Suprapubic skin (tissue), 4 donors: ENCODE measurements around the gene ARMH1. TPM values are rescaled to one million over a fixed set of nuclear protein-coding genes. Genes with fewer than 3 reads are reported as not detected.
A peak's percentile ranks its signal among the peaks of the same experiment; 100 is the strongest.

Experiments used
- DNase-seq, 2 donors: peaks; one replicate each; pipeline ENCODE4 v3.0.0-alpha.2; 2019; ENCODE audit warnings: low spot score in 2 of 2
- H3K27ac ChIP-seq: fragments of 200-600 bp; sonication (generic); one replicate; pipeline ENCODE4 v1.5.1; 2019
- H3K27me3 ChIP-seq: fragments of 200-600 bp; sonication (generic); one replicate; pipeline ENCODE4 v1.5.1; 2019
- H3K36me3 ChIP-seq: fragments of 200-600 bp; sonication (generic); one replicate; pipeline ENCODE4 v1.5.1; 2019
- H3K4me1 ChIP-seq: fragments of 200-600 bp; sonication (generic); one replicate; pipeline ENCODE4 v1.5.1; 2019
- H3K4me3 ChIP-seq: fragments of 200-600 bp; sonication (generic); one replicate; pipeline ENCODE4 v1.5.1; 2019; ENCODE audit warnings: mild to moderate bottlenecking
- H3K9me3 ChIP-seq: fragments of 200-600 bp; sonication (generic); one replicate; pipeline ENCODE4 v1.5.1; 2019
- CTCF ChIP-seq, 2 donors: fragments of 200-600 bp in 1 of 2; fragments of 450-650 bp in 1 of 2; sonication (generic) in 1 of 2; IDR thresholded peaks; one replicate each; pipeline ENCODE4 v1.5.1; 2016 to 2019; ENCODE audit warnings: antibody characterized with exemption in 2 of 2, mild to moderate bottlenecking in 1 of 2, moderate library complexity in 1 of 2
- EP300 ChIP-seq: sonication (generic); formaldehyde crosslinking; IDR thresholded peaks from one replicate; pipeline ENCODE4 v1.6.1; 2017; ENCODE audit warnings: antibody characterized with exemption
- POLR2A ChIP-seq, 2 donors: fragments of 450-650 bp; IDR thresholded peaks; one replicate each; pipeline ENCODE4 v1.6.1; 2017; ENCODE audit warnings: antibody characterized with exemption in 2 of 2, mild to moderate bottlenecking in 2 of 2, moderate library complexity in 2 of 2
- POLR2AphosphoS5 ChIP-seq, 3 donors: sonication (generic); formaldehyde crosslinking; IDR thresholded peaks; one replicate each; pipeline ENCODE4 v1.6.1; 2017; ENCODE audit warnings: antibody characterized with exemption in 3 of 3
- WGBS: methylation state at CpG from one replicate; pipeline ENCODE4 v1.1.5; 2018; 5-methylcytosine and 5-hydroxymethylcytosine counted together
- total RNA-seq, 4 donors: library from RNA; depleted of rRNA; stranded (reverse); fragments of >200 nt; gene quantifications; one replicate each; pipeline ENCODE4 v1.1.0, GENCODE V29; 2016

ARMH1 gene
- total RNA-seq, 4 donors from 2014 or later, result 0.80 to 5.0 (median 1.4) TPM

- DNase-seq, result no peak
- 89% methylated on average over 7 of the region's 7 CpGs for WGBS
- H3K27ac ChIP-seq, result no peak overlapping the region
- no peaks in the 10 kb centered on the region for H3K27me3 ChIP-seq
- peaks cover 47% of the 10 kb centered on the region for H3K4me1 ChIP-seq
- peak overlapping the region; percentile 72 for H3K4me3 ChIP-seq
- H3K9me3 ChIP-seq, result no peaks in the 10 kb centered on the region
- no peak for TF ChIP-seq EP300
- TF ChIP-seq POLR2AphosphoS5 (IDR thresholded peaks at IDR 0.05), result no peak
- no peak for TF ChIP-seq POLR2A (IDR thresholded peaks at IDR 0.05)
- no peaks in the 10 kb centered on the region for H3K36me3 ChIP-seq
Measured at GRCh38 chr1:44675186-44675585, 672 bp downstream of the ARMH1 start.

DNA sequence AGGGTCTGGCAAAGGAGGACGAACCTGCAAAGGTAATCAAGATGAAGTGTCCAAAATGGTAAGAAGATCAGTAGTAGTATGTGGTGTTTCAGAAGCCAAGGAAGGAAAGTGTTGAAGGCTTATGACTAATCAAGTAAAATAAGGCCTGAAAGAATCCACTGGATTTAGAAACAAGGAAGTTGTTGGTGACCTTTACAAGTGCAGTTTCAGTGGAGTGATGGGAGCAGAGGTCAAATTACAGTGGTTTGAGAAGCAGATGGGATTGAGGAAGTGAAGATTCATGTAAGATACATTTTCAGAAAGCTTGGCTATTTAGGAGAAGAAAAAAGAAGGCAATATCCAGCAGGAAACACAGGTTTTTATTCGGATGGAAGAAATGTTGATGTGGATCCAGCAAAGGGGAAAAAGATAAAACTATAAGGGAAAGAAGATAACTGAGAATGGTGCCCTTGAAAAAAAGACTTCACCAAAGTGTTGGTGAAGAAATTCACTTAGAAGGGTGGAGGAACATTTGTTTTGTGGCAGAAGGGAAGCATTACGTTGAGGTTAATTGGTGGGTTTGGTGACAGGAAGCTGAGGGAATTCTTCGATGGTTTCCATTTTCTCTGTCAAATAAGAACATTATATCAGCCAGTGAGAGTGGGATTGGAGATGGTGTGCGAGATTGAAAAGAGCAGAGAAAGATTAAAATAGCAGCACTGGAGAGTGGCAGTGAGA, 2.1 kb downstream of the ARMH1 start:
- Histone ChIP-seq H3K4me1 (peaks cover 47% of the 10 kb centered on the region), H3K36me3 (no peaks in the 10 kb centered on the region), H3K27me3 (no peaks in the 10 kb centered on the region), H3K9me3 (no peaks in the 10 kb centered on the region), H3K27ac (peak overlapping the region; percentile 56), H3K4me3 (no peak overlapping the region)
- 76% methylated on average over 5 of the region's 5 CpGs for WGBS
- no peak for TF ChIP-seq POLR2AphosphoS5 (IDR thresholded peaks at IDR 0.05)
- no peak for TF ChIP-seq POLR2A (IDR thresholded peaks at IDR 0.05)
- TF ChIP-seq CTCF (IDR thresholded peaks at IDR 0.05), result no peak
- no peak for TF ChIP-seq EP300
- DNase-seq, result no peak

- no peak for DNase-seq
- Histone ChIP-seq H3K27ac (peak overlapping the region; percentile 14), H3K36me3 (no peaks in the 10 kb centered on the region), H3K27me3 (no peaks in the 10 kb centered on the region), H3K9me3 (no peaks in the 10 kb centered on the region), H3K4me1 (peaks cover 44% of the 10 kb centered on the region), H3K4me3 (no peak overlapping the region)
- TF ChIP-seq CTCF (IDR thresholded peaks at IDR 0.05) (peak in 1 of 2 donors; percentile 16), EP300 (no peak)
- 67% methylated on average over 6 of the region's 6 CpGs for WGBS
Measured at GRCh38 chr1:44677201-44677766, 2.8 kb downstream of the ARMH1 start.

- H3K4me3 ChIP-seq, result no peak overlapping the region
- TF ChIP-seq CTCF (IDR thresholded peaks at IDR 0.05) (no peak), POLR2AphosphoS5 (IDR thresholded peaks at IDR 0.05) (no peak), EP300 (no peak), POLR2A (IDR thresholded peaks at IDR 0.05) (no peak)
- no peaks in the 10 kb centered on the region for H3K9me3 ChIP-seq
- H3K36me3 ChIP-seq, result no peaks in the 10 kb centered on the region
- no peak overlapping the region for H3K27ac ChIP-seq
- 87% methylated on average over 2 of the region's 2 CpGs for WGBS
- no peak for DNase-seq
- H3K4me1 ChIP-seq, result peaks cover 36% of the 10 kb centered on the region
- no peaks in the 10 kb centered on the region for H3K27me3 ChIP-seq
Measured at GRCh38 chr1:44678120-44678519, 3.6 kb downstream of the ARMH1 start.

DNA sequence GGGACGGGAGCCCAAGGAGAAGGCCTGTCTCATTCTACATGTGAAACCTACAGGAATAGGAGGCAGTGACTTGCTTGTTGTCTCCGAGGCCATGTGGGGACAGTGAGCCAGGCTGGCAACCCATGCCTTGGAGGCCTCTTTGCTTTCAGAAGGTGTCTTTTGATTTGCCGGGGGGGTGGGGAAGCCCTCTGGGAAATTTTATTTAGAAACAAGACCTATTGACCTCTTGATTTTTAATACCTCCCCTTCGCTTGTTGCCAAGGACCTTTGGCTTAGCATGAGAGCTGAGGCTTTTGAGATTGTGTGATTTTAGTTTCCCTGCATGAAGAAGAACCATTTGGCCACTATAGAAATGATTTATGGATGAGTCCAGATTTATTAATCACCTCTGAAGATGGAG, 4.1 kb downstream of the ARMH1 start:
- Histone ChIP-seq H3K4me1 (peaks cover 30% of the 10 kb centered on the region), H3K9me3 (no peaks in the 10 kb centered on the region), H3K36me3 (no peaks in the 10 kb centered on the region), H3K27me3 (no peaks in the 10 kb centered on the region), H3K4me3 (no peak overlapping the region), H3K27ac (no peak overlapping the region)
- DNase-seq, result no peak
- TF ChIP-seq POLR2AphosphoS5 (IDR thresholded peaks at IDR 0.05) (no peak), CTCF (IDR thresholded peaks at IDR 0.05) (no peak), POLR2A (IDR thresholded peaks at IDR 0.05) (no peak), EP300 (no peak)
- 70% methylated on average over 4 of the region's 4 CpGs for WGBS
